Peyer's patch (tissue), 4 donors: ENCODE results near the gene INTS11. TPM values are rescaled to one million over a fixed set of nuclear protein-coding genes. Genes with fewer than 3 reads are reported as not detected.
A peak's percentile ranks its signal among the peaks of the same experiment; 100 is the strongest.

ENCODE experiments used
- DNase-seq, 3 donors: peaks; one replicate each; pipeline ENCODE4 v3.0.0-alpha.2; 2017 to 2019
- H3K27ac ChIP-seq, 4 donors: fragments of 200-600 bp; sonication (generic); one replicate each; pipeline ENCODE4 v1.5.1; 2016 to 2019
- H3K27me3 ChIP-seq, 2 donors: fragments of 200-600 bp; sonication (generic); one replicate each; pipeline ENCODE4 v1.5.1; 2019
- H3K36me3 ChIP-seq, 3 donors: fragments of 200-600 bp; sonication (generic); one replicate each; pipeline ENCODE4 v1.5.1; 2016 to 2019
- H3K4me1 ChIP-seq, 4 donors: fragments of 200-600 bp; sonication (generic); one replicate each; pipeline ENCODE4 v1.5.1; 2016 to 2019
- H3K4me3 ChIP-seq, 4 donors: fragments of 200-600 bp; sonication (generic); 1 replicate in 3 of 4; 2 replicates in 1 of 4; pipeline ENCODE4 v1.5.1; 2016 to 2019; ENCODE audit warnings: mild to moderate bottlenecking in 1 of 4
- H3K9me3 ChIP-seq, 4 donors: fragments of 200-600 bp; sonication (generic); one replicate each; pipeline ENCODE4 v1.5.1; 2016 to 2019; ENCODE audit warnings: mild to moderate bottlenecking in 1 of 4
- POLR2A ChIP-seq, 2 donors: fragments of 450-650 bp; IDR thresholded peaks; one replicate each; pipeline ENCODE4 v1.5.1; 2017; ENCODE audit warnings: antibody characterized with exemption in 2 of 2, mild to moderate bottlenecking in 2 of 2, moderate library complexity in 2 of 2
- total RNA-seq, 4 donors: library from RNA; depleted of rRNA; stranded (reverse); fragments of >200 nt; gene quantifications; one replicate each; pipeline ENCODE4 v1.1.0, GENCODE V29; 2016
- TF ChIP-seq, protein P1 (sequence below), 6 experiments: fragments of 450-650 bp in 4 of 6; fragments of 200-600 bp in 2 of 6; sonication (generic) in 1 of 6; IDR thresholded peaks; one replicate each; pipeline ENCODE4 v1.5.1; 2017 to 2019; ENCODE audit warnings: antibody characterized with exemption in 6 of 6, mild to moderate bottlenecking in 3 of 6, moderate library complexity in 1 of 6

INTS11 gene
- total RNA-seq, 4 donors from 2014 or later, result 146 to 359 (median 273) TPM

DNA sequence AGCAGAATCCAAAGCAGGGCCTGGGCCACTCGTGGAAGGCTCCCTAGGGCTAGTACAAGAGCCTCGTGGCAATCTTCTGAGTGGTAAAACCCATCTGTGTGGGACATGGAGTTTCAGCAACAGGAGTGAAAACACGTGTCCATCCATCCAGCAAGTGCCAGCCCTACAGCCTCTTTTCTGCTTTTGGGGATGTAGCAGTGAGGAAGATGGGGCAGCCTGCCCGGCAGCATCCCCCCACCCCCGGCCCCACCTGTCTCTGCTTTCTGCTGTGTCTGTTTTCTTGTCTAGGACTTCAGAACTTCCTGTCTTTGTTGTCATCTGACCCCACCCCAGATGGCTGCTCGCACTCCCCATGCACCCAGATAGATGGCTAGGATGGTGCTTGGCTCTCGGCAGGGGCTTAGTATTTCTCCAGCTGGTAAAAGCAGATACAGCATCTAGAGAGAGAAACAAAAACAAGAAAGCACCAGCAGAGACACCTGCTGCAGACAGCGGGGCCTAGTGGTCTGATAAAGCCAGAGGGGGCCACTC is 1.7 kb upstream of the INTS11 start:
- Histone ChIP-seq H3K9me3 (no peaks in the 10 kb centered on the region), H3K36me3 (peaks cover 0 to 26% (median 0%) of the 10 kb centered on the region in 3 donors), H3K27ac (peak overlapping the region in 2 of 4 donors; percentile 90 to 95), H3K4me1 (peaks cover 0 to 44% (median 29%) of the 10 kb centered on the region in 4 donors), H3K4me3 (peak overlapping the region; percentile 94 to 99 (median 98)), H3K27me3 (no peaks in the 10 kb centered on the region)
- TF ChIP-seq, protein P1, sequence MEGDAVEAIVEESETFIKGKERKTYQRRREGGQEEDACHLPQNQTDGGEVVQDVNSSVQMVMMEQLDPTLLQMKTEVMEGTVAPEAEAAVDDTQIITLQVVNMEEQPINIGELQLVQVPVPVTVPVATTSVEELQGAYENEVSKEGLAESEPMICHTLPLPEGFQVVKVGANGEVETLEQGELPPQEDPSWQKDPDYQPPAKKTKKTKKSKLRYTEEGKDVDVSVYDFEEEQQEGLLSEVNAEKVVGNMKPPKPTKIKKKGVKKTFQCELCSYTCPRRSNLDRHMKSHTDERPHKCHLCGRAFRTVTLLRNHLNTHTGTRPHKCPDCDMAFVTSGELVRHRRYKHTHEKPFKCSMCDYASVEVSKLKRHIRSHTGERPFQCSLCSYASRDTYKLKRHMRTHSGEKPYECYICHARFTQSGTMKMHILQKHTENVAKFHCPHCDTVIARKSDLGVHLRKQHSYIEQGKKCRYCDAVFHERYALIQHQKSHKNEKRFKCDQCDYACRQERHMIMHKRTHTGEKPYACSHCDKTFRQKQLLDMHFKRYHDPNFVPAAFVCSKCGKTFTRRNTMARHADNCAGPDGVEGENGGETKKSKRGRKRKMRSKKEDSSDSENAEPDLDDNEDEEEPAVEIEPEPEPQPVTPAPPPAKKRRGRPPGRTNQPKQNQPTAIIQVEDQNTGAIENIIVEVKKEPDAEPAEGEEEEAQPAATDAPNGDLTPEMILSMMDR (IDR thresholded peaks at IDR 0.05), result no peak
- TF ChIP-seq POLR2A (IDR thresholded peaks at IDR 0.05), result no peak
- DNase-seq, result no peak

DNA sequence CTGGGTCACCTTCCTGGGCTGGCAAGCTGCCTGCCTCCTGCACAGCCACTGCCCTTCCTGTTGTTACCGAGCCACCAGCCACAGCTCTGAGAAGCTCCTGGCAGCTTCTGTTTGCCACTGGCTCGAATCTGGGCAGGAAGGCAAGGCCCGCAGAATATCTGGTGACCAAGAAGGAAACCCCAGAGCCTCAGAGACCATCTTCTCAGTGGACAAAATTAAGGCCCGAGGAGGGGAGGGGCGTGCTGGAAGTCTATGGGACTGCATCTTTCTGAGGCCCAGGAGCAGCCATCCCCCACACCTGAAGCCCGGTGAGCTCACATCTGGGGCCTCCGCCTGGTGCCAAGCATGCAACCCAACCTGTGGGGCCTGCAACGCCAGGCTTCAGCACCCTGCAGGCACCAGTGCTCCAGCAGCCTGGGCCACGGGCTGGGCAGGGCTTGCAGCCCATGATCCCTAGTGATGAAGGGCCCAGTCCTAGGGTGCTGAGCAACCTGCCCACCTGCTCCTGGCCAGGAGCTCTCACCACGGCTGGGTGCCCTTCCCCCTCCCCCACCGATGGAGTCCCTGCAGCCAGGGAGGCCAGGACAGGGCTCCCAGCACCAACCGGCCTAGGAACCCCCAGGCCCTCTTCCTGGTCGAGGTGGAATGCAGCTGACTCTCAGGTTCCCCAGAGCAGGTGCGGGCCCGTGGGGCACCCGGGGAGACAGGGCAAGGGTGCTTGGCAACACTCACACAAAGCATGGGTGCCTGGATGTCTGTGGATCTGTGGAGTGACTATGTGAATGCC is 1.0 kb upstream of the INTS11 start:
- DNase-seq, result peak in 1 of 3 donors; percentile 65
- Histone ChIP-seq H3K9me3 (no peaks in the 10 kb centered on the region), H3K36me3 (peaks cover 0 to 30% (median 0%) of the 10 kb centered on the region in 3 donors)

DNA sequence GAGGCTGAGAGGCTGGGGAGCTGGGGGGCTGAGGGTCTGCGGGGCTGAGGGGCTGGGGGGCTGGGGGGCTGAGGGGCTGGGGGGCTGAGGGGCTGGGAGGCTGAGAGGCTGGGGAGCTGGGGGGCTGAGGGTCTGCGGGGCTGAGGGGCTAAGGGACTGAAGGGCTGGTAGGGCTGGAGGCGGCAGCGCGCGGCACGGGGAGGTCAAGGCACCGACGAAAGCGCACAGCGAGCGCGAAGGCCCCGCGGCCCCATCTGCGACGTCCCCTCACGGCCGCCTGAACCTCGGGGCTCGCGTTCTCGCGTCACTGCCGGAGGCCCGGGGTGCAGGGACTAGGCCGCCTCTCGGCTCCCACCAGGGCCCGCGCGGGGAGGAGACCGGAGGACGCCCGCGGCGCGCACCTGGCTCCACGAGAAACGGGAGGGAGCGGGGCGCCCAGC is 356 bp downstream of the INTS11 start:
- Histone ChIP-seq H3K4me3 (peak overlapping the region; percentile 94 to 99 (median 98)), H3K36me3 (peaks cover 0 to 42% (median 0%) of the 10 kb centered on the region in 3 donors), H3K27ac (peak overlapping the region; percentile 90 to 95 (median 91)), H3K4me1 (peaks cover 0 to 43% (median 28%) of the 10 kb centered on the region in 4 donors), H3K27me3 (no peaks in the 10 kb centered on the region), H3K9me3 (no peaks in the 10 kb centered on the region)
- no peak for TF ChIP-seq POLR2A (IDR thresholded peaks at IDR 0.05)
- TF ChIP-seq, protein P1 (IDR thresholded peaks at IDR 0.05), result no peak
- no peak for DNase-seq

More for the DNA sequence above, 1.0 kb upstream of the INTS11 start:
- no peak for TF ChIP-seq POLR2A (IDR thresholded peaks at IDR 0.05)
- TF ChIP-seq, protein P1 (IDR thresholded peaks at IDR 0.05), result no peak
- no peaks in the 10 kb centered on the region for H3K27me3 ChIP-seq
- H3K4me1 ChIP-seq, result peaks cover 0 to 43% (median 28%) of the 10 kb centered on the region in 4 donors
- H3K4me3 ChIP-seq, result peak overlapping the region; percentile 94 to 99 (median 98)
- peak overlapping the region; percentile 90 to 95 (median 91) for H3K27ac ChIP-seq

DNA sequence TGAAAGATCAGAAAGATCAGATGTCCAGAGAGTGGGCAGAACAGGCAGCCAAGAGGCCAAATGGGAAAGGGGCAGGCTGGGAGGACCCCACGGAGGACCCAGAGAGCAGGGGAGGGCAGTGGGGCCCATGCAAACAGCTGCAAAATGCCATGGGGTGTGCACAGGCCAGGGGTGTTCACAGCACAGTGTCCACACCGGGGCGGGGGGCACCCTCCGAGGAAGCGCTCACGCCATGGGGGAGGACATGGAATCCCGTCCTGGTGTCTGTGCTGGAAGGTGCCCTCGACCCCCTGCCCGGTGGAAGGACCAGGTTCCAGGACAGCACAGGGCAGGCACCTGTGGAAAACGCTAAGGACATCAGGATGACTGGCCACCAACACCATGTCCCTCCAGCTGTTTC is 1.5 kb downstream of the INTS11 start:
- no peaks in the 10 kb centered on the region for H3K27me3 ChIP-seq
- DNase-seq, result no peak
- peaks cover 0 to 47% (median 28%) of the 10 kb centered on the region in 4 donors for H3K4me1 ChIP-seq
- no peak overlapping the region for H3K4me3 ChIP-seq
- no peak for TF ChIP-seq POLR2A (IDR thresholded peaks at IDR 0.05)
- TF ChIP-seq, protein P1 (IDR thresholded peaks at IDR 0.05), result no peak
- H3K36me3 ChIP-seq, result peaks cover 0 to 37% (median 0%) of the 10 kb centered on the region in 3 donors
- H3K27ac ChIP-seq, result no peak overlapping the region
- H3K9me3 ChIP-seq, result no peaks in the 10 kb centered on the region

DNA sequence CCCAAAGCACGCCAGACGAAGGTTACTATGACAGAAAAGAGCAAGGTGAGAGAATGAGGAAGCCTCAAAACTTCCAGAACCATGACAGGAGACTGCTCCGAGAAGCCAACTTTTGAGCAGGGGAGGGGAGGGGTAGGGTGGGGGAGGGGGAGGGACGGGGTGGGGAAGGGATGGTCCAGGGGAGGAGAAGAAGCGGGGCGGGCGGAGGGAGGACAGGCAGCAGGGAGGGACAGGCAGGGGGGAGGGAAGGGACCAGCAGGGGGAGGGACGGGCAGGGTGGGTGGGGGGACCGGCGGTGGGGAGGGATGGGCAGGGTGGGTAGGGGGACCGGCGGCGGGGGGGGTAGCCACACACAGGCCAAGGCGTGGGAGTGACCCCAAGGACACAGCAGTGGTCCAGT is 2.0 kb downstream of the INTS11 start:
- H3K4me1 ChIP-seq, result peaks cover 0 to 52% (median 28%) of the 10 kb centered on the region in 4 donors
- no peaks in the 10 kb centered on the region for H3K9me3 ChIP-seq
- no peak overlapping the region for H3K4me3 ChIP-seq
- H3K27ac ChIP-seq, result no peak overlapping the region
- DNase-seq, result no peak
- TF ChIP-seq, protein P1 (IDR thresholded peaks at IDR 0.05), result no peak
- no peak for TF ChIP-seq POLR2A (IDR thresholded peaks at IDR 0.05)
- H3K27me3 ChIP-seq, result no peaks in the 10 kb centered on the region
- peaks cover 0 to 35% (median 0%) of the 10 kb centered on the region in 3 donors for H3K36me3 ChIP-seq
